ENCODE results near the gene PLEKHG3. TPM values are rescaled to one million over a fixed set of nuclear protein-coding genes. Genes with fewer than 3 reads are reported as not detected.

PLEKHG3 gene
- total RNA-seq, 1 donor from 2014 or later, result 5.5 TPM

DNA sequence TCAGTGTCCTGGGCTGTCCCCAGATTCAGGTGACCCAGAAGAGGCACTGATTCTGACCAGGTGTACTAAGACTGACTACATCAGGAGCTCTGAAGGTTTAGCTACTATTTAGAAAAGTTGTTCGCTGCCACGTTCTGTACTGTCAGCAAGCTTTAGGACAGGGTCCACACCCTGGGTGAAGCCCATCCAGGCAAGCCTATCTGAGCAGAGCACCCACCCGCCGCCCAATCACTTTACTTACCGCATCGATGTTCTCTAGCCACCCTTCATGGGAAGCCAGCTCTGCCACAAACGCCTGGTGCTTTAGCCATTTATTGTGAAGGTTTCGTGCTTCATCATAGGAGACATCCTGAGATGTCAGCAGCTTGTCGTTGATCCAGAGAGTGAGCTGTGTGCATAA, 79.8 kb downstream of the PLEKHG3 start:
- no peaks in the 10 kb centered on the region for H3K36me3 Mint-ChIP-seq (ENCODE audit: low read depth)
- intact Hi-C loops (cut with micrococcal nuclease), result no loop called here
- H3K4me3 Mint-ChIP-seq, result no peak overlapping the region
- no peaks in the 10 kb centered on the region for H3K9me3 Mint-ChIP-seq
- H3K27ac Mint-ChIP-seq, result no peak overlapping the region
- DNase-seq (ENCODE audit: low spot score), result no peak
- no peaks in the 10 kb centered on the region for H3K4me1 Mint-ChIP-seq (ENCODE audit: low read depth)
- peaks cover 2% of the 10 kb centered on the region for H3K27me3 Mint-ChIP-seq (ENCODE audit: insufficient read depth)

DNA sequence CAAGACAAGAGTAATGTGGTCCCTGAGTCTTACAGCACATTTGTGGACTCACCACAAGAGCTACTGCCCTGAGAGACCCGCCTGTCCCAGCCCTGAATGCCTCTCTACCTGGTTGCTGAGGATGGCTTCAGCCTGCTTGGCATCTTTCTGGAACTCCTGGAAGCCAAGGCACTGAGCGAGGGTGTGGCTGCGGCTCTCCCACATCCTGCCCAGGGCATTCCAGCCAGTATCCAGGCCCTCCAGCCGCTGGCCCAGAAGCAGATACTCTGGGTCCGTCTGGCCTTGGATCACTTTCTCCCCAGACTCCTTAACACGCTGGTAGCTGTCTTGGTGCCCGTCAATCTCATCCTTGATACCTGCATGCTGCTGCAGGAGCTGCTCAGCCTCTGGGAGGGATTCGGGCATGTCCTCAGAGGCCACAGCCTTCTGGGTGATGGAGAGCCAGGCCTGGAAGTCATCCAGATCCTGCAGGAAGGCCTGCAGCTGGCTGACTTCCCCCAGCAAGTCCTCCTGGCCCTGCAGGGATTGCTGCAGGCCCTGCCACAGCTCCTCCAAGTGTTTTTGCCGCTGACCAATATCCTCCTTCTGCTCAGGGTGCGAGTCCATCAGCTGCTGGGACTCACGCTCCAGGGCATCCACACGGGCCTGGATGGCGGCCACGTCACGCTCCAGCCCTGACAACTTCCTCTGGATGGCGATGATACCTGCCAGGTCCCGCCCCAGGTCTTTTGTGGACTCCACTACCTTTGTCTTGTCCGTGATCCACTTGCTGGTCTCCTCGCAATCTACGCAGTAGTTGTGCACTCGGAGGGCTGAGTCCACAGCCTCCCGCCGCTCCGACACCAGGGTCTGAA, 82.3 kb downstream of the PLEKHG3 start:
- Mint-ChIP-seq H3K27ac (no peak overlapping the region), H3K4me1 (ENCODE audit: low read depth) (no peaks in the 10 kb centered on the region), H3K9me3 (no peaks in the 10 kb centered on the region), H3K4me3 (no peak overlapping the region), H3K27me3 (ENCODE audit: insufficient read depth) (peaks cover 2% of the 10 kb centered on the region), H3K36me3 (ENCODE audit: low read depth) (no peaks in the 10 kb centered on the region)
- DNase-seq (ENCODE audit: low spot score), result no peak
- intact Hi-C loops (cut with micrococcal nuclease), result no loop called here

DNA sequence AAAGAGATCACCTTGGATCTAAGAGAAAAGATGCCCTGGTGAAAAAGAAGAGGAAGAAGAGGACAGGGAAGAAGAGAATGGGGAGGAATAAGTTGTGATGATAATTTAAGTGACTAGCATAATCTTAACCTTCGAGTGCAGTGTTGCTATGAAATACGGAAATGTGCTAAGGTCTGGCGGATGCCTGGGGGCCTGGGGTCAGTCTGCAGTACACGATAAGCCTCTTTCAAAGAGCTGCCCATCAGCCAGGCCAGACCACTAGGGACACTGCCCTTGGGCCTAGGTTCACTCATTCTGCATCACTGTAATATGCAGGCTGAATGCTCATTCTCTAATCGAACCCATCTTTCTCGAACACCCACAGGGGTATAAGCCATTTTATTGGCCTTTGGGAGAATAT, 83.4 kb downstream of the PLEKHG3 start:
- no peak for DNase-seq (ENCODE audit: low spot score)

DNA sequence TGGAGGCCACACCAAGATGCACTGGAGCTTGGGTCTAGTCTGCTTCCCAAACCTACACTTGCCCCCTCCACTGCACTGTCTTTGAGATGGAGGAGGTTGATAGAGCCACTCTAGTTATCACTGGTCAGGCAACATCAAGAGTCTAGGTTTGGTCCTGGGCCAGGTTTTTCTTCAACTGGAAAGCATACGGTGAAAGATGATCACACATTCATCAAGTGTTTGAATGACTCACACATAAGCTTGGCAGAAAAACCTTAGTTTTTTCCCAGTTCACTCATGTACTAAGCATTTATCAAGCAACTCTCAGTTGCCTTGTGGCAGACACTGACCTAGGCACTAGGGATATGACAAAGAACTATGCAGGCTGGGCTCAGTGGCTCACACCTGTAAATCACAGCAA, 84.5 kb downstream of the PLEKHG3 start:
- Mint-ChIP-seq H3K27me3 (ENCODE audit: insufficient read depth) (no peaks in the 10 kb centered on the region), H3K9me3 (no peaks in the 10 kb centered on the region), H3K4me3 (no peak overlapping the region), H3K36me3 (ENCODE audit: low read depth) (no peaks in the 10 kb centered on the region), H3K27ac (no peak overlapping the region), H3K4me1 (ENCODE audit: low read depth) (no peaks in the 10 kb centered on the region)
- intact Hi-C loops (cut with micrococcal nuclease), result no loop called here
- DNase-seq (ENCODE audit: low spot score), result no peak

More for the DNA sequence above, 83.4 kb downstream of the PLEKHG3 start:
- Mint-ChIP-seq H3K36me3 (ENCODE audit: low read depth) (no peaks in the 10 kb centered on the region), H3K4me1 (ENCODE audit: low read depth) (no peaks in the 10 kb centered on the region), H3K27ac (no peak overlapping the region), H3K4me3 (no peak overlapping the region), H3K9me3 (no peaks in the 10 kb centered on the region), H3K27me3 (ENCODE audit: insufficient read depth) (no peaks in the 10 kb centered on the region)
- intact Hi-C loops (cut with micrococcal nuclease), result no loop called here

DNA sequence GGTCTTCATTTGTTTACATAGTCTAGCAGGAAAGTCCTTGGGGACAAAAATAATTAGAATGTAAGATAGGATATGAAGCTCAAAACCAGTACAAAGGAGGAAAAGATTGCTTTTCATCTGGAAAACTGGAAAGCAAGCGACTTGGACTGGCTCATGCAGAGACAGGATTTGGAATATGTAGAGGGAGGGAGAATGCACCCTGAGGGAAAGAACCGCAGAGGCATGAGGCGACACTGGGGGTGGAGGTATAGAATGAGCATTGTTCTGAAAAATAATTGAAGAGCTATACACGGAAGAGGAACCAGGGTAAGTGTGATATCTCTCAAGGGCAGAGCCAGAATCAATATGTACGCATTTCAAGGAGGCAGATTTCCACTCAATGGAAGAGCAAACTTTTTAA, 85.5 kb downstream of the PLEKHG3 start:
- no peak for DNase-seq (ENCODE audit: low spot score)
- intact Hi-C loops (cut with micrococcal nuclease), result no loop called here
- Mint-ChIP-seq H3K27me3 (ENCODE audit: insufficient read depth) (no peaks in the 10 kb centered on the region), H3K9me3 (no peaks in the 10 kb centered on the region), H3K27ac (no peak overlapping the region), H3K36me3 (ENCODE audit: low read depth) (no peaks in the 10 kb centered on the region), H3K4me3 (no peak overlapping the region), H3K4me1 (ENCODE audit: low read depth) (no peaks in the 10 kb centered on the region)

DNA sequence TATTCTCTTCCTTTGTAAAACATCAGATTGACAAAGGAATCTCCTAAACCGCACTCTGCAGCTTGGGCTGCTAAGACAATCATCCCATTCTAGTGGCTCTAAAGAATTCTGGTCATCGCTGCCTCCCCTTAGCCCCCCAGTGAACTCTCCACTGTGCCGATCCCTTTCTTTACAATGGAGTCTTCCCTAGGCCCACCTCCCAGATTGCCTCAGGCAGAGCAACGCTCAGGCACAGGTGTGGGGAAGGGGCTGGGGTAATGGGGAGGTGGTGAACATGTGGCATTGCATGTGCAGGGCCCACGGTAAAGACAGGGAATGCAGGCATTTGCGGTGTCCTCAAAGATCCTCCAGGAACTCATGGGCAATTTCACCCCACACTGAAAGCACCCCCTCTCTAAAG, 86.3 kb downstream of the PLEKHG3 start:
- DNase-seq (ENCODE audit: low spot score), result no peak
- no peak overlapping the region for H3K27ac Mint-ChIP-seq

DNA sequence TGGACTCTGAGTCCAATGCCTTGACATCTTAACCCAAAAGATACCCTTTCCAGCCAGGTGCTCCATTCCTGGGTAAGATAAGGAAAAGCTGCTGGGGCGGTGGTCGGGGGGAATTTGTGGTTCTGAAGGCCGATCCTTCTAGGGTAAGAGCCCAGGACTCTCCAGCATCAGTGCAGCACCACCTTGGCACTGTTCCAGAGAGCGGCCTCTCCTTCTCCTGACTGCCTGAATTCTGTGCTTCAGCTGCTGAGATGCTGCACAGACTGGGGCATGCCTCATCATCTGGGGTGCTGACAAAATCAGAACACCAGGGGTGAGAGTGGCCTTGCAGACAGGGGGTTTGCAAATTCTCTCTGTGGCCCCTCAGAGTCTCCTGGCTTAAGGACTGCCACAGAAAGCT, 88.0 kb downstream of the PLEKHG3 start:
- Mint-ChIP-seq H3K27ac (no peak overlapping the region), H3K36me3 (ENCODE audit: low read depth) (no peaks in the 10 kb centered on the region), H3K4me1 (ENCODE audit: low read depth) (no peaks in the 10 kb centered on the region), H3K9me3 (no peaks in the 10 kb centered on the region), H3K4me3 (no peak overlapping the region), H3K27me3 (ENCODE audit: insufficient read depth) (no peaks in the 10 kb centered on the region)
- intact Hi-C loops (cut with micrococcal nuclease), result no loop called here
- no peak for DNase-seq (ENCODE audit: low spot score)

More for the DNA sequence above, 86.3 kb downstream of the PLEKHG3 start:
- intact Hi-C loops (cut with micrococcal nuclease), result no loop called here
- no peaks in the 10 kb centered on the region for H3K27me3 Mint-ChIP-seq (ENCODE audit: insufficient read depth)
- H3K36me3 Mint-ChIP-seq (ENCODE audit: low read depth), result no peaks in the 10 kb centered on the region
- H3K4me3 Mint-ChIP-seq, result no peak overlapping the region
- no peaks in the 10 kb centered on the region for H3K4me1 Mint-ChIP-seq (ENCODE audit: low read depth)
- no peaks in the 10 kb centered on the region for H3K9me3 Mint-ChIP-seq

DNA sequence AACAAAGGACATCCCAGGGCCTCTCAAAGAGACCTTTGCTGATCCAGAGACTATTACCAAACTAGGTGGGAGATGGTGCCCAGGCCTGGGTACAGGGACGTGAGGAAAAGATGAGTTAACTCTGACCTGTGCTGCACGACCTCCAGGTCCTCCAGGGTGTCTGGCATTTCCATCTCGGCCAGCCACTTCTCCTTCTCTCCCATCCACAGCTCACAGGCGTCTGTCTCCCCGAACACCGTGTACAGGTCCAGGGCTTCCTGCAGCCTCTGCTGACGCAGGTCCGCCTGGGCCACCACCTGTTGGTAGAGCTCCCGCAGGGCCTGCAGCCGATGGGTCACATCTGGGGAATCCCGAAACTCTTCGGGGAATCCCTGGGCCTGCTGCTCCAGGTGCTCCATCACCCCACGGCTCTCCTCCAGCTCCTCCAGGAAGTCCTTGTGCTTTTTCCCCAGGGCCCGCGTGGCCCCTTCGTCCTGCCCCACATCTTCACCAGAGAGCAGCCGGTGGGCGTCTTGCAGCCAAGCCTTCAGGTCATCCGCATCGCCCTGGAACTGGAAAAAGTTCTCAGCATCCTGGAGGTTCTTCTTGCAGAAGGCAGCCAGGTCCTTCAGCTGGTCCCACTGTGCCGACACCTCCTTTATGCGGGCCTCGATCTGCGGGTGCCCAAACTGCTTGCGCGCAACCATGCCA, 88.8 kb downstream of the PLEKHG3 start:
- no peaks in the 10 kb centered on the region for H3K9me3 Mint-ChIP-seq
- no peak for DNase-seq (ENCODE audit: low spot score)
- intact Hi-C loops (cut with micrococcal nuclease), result no loop called here
- no peak overlapping the region for H3K4me3 Mint-ChIP-seq
- H3K4me1 Mint-ChIP-seq (ENCODE audit: low read depth), result no peaks in the 10 kb centered on the region
- H3K27ac Mint-ChIP-seq, result no peak overlapping the region
- H3K36me3 Mint-ChIP-seq (ENCODE audit: low read depth), result no peaks in the 10 kb centered on the region
- H3K27me3 Mint-ChIP-seq (ENCODE audit: insufficient read depth), result no peaks in the 10 kb centered on the region

DNA sequence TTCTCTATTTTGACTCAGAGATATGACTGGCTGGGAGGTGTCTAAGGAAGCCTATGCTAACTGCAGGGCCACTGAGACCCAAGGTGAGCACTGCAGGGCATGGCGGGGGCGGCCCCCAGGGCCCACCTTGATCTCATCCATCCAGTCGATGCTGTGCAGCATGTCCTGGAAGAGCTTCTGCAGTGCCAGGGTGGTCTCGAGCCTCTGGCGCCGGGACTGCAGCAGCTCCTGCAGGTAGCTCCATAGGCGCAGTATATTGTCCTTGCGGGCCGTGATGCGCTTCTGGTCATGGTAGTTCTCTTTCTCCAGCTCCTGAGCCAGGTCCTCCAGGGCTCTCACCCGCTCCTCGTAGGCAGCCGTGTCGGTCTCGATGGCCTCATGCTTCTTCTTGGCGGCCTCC, 91.0 kb downstream of the PLEKHG3 start:
- DNase-seq (ENCODE audit: low spot score), result no peak
- H3K27ac Mint-ChIP-seq, result no peak overlapping the region
- no peaks in the 10 kb centered on the region for H3K4me1 Mint-ChIP-seq (ENCODE audit: low read depth)
- intact Hi-C loops (cut with micrococcal nuclease), result no loop called here
- H3K36me3 Mint-ChIP-seq (ENCODE audit: low read depth), result no peaks in the 10 kb centered on the region
- H3K27me3 Mint-ChIP-seq (ENCODE audit: insufficient read depth), result no peaks in the 10 kb centered on the region
- no peaks in the 10 kb centered on the region for H3K9me3 Mint-ChIP-seq
- no peak overlapping the region for H3K4me3 Mint-ChIP-seq

DNA sequence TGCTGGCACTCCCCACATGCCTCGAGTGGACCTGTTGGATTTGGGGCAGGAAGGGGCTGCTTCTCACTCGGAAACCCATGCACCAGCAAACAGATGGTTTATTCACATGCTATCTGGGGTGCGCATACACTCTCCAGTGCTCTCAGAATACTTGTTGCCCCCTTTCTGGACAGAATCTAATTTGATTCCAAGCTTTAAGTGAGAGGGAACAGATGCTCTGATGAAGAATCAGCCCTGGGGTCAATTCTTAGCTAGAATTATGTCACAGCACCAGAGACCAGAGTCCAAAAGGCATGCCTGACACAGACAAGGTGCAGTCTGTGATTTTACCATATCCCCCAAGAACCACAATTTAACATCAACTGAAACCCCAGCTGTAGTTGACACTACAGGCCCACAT, 91.7 kb downstream of the PLEKHG3 start:
- no peak for DNase-seq (ENCODE audit: low spot score)
- Mint-ChIP-seq H3K4me1 (ENCODE audit: low read depth) (no peaks in the 10 kb centered on the region), H3K27ac (no peak overlapping the region), H3K36me3 (ENCODE audit: low read depth) (no peaks in the 10 kb centered on the region), H3K4me3 (no peak overlapping the region), H3K9me3 (no peaks in the 10 kb centered on the region), H3K27me3 (ENCODE audit: insufficient read depth) (no peaks in the 10 kb centered on the region)
- intact Hi-C loops (cut with micrococcal nuclease), result no loop called here

DNA sequence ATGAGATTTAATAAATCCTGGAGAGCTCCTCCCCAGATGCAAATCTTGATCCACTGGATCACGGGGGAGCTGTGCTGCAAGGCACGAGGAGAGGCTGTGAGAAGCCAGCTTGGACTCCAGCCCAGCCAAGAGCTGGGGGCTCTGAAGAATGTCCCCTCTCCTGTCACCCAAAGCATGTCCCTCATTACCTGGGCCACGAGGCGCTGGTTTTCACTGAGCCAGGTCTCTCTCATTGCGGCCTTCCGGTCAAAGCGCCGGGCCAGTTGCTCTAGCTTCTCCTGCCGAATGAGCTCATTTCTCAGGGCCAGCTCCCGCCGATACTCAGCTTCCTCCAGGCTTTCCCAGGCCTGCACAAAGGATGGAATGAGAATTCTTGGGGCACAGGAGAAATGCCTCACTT, 92.1 kb downstream of the PLEKHG3 start:
- DNase-seq (ENCODE audit: low spot score), result no peak
- Mint-ChIP-seq H3K27me3 (ENCODE audit: insufficient read depth) (no peaks in the 10 kb centered on the region), H3K36me3 (ENCODE audit: low read depth) (no peaks in the 10 kb centered on the region), H3K4me3 (no peak overlapping the region), H3K27ac (no peak overlapping the region), H3K9me3 (no peaks in the 10 kb centered on the region), H3K4me1 (ENCODE audit: low read depth) (no peaks in the 10 kb centered on the region)
- intact Hi-C loops (cut with micrococcal nuclease), result no loop called here

DNA sequence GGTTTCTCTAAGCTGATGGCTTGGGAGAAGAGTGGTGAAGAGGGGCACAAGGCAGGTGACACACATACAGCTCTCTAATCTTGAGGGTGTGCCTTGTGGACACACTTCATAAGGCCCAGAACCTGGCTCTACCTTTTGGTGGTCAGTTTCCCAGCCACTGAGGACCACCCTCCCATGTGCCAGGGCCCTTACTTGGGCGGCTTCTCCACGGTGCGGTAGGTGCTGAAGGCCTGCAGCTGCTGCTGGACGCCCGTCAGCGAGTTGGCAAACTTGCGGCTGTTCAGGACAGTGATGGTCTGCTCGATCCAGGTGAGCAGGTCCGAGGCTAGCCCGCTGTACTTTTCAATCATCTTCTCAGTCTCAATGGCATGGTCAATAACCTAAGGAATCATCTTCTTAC, 95.3 kb downstream of the PLEKHG3 start:
- H3K4me1 Mint-ChIP-seq (ENCODE audit: low read depth), result no peaks in the 10 kb centered on the region
- no peak for DNase-seq (ENCODE audit: low spot score)
- H3K27ac Mint-ChIP-seq, result no peak overlapping the region
- no peak overlapping the region for H3K4me3 Mint-ChIP-seq
- no peaks in the 10 kb centered on the region for H3K27me3 Mint-ChIP-seq (ENCODE audit: insufficient read depth)
- H3K36me3 Mint-ChIP-seq (ENCODE audit: low read depth), result no peaks in the 10 kb centered on the region
- no peaks in the 10 kb centered on the region for H3K9me3 Mint-ChIP-seq
- intact Hi-C loops (cut with micrococcal nuclease), result no loop called here

Data from activated T-helper 1 cell treated with anti-CD3 and anti-CD28 coated beads, Interleukin-12 subunit alpha, Interleukin-12 subunit beta, Interleukin-2, Interleukin-4 antibody, amounts not matched to agents 30 ng/mL and 10 ng/mL and 1 ng/mL, durations not matched to agents 14 hours and 24 hours and 36 hours (primary cell).